GM21529 (cell line): ENCODE data around the gene MSANTD1.

Source experiments
- ATAC-seq: cut with Tn5 transposase; IDR thresholded peaks from one replicate; pipeline ENCODE4 v1.9.1; 2021; ENCODE audit not compliant: unreplicated experiment

The MSANTD1 gene

DNA sequence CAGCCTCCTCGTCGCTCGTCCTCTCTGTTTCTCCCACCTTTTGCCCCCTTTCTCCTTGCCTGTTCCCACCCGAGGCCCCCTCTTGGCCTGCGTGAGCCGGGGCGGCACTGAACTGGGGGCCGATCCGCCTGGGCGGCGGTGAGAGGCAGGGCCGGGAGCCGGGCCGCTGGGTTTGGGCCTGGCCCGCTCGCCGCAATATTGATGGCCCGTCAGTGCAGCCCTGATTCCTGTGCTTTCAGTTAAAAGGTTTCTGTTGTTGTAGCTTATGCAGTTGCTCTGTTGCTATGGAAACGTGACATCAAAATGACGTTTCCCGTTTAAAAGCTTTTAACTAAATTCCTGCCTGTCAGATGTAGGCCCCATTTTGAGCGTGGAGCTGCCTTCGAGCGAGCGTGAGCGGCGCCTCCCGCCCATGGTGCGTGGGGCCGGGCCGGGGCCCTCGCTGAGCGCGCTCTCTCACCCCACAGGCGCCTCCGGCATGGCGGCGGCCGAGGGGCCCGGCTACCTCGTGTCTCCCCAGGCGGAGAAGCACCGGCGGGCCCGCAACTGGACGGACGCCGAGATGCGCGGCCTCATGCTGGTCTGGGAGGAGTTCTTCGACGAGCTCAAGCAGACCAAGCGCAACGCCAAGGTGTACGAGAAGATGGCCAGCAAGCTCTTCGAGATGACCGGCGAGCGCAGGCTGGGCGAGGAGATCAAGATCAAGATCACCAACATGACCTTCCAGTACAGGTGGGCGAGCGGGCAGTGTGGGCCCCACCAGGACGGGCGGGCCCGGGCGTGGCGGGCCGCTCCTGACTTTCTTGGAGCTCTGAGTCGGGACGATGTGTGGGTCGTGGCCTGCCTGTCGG lies at the start of gene MSANTD1:
Gene MSANTD1 (plus strand): TSS at position 349 of the 851 bp plus-strand sequence. CDS start 64 bp downstream, at position 413.
- no peak for ATAC-seq

DNA sequence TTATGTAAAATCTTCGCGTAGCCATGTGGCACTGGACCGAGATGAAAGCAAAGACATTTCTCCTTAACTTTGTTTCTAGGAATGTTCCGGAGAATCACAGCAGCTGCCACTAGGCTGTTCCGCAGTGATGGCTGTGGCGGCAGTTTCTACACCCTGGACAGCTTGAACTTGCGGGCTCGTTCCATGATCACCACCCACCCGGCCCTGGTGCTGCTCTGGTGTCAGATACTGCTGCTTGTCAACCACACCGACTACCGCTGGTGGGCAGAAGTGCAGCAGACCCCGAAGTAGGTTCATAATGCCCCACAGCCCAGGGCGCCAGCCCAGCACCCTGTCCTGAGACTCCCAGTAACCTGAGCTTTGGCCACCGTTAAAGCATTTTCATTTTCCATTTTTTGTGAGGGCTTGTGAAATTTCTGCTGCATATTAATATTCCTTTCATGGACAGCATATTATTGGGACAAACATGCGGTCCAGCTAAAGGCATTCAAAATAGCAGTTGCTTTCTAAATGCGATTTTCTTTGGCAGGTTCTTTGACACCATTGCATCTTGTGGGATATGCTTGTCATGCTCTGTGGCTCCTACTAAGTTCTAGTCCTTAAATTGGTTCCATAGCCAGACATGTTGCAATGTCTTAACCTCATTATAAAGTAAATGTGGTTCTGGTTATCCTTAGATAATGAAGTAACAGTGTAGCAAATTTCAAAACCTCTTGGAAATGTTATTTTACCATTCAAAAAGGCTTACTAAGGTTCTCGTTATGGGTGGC lies 49.1 kb upstream of the MSANTD1 start:
- ATAC-seq = no peak

DNA sequence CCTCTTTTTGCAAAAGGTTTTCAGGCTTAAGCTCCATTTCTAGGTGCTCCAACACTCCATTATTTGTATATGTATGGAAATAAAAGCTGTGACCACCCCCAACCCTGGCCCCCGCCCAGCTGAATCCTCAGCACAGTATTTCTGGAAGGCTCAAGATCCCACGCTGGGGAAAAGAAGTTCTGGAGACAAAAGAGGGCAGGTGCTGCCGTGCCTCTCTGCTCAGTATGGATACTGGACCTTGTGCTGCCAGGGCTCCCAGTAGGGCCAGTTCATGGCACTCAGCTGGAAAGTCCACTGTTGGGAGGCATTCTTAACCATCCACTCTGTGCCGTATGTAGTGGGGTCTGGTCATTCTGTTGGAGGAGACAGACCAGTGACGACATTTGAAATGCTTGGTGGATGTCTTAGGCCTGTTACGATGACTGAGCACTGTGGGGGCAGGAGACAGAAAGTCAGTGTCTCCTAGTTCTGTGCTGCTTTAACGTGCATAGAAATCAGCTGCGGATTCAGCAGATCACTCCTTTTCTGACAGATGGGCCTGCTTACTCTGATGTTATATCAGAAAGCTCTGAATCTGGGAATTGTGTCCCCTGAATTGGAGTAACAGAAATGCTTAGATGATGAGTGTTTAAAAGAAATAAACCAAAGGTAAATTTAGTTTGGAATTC lies 48.4 kb upstream of the MSANTD1 start:
- ATAC-seq = no peak

- ATAC-seq = peak; percentile 62
Observed at GRCh38 chr4:3201718-3202702, 46.9 kb upstream of the MSANTD1 start.

GRCh38 chr4:3202836-3203820 lies 45.8 kb upstream of the MSANTD1 start:
- ATAC-seq = peak; percentile 26

GRCh38 chr4:3203971-3204431 lies 45.0 kb upstream of the MSANTD1 start:
- ATAC-seq = no peak

DNA sequence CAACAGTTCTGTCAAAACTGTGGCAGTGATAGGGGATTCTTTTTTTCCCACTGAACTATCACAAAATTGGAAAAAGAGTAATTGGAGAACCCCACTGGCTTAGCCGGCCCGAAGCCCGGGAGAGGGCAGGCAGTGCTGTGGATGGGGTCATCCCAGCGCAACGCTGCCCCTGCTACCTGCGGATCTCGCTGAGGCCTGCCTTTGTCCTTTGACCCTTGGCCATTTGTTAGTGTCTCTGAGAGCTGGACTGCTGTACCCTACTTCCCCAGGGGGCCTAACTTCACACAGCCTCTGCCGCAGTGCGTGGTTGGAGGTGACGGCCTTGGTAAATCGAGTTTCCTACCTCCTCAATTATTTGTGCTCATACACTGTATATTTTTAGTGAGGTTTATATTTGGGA lies 43.0 kb upstream of the MSANTD1 start:
- ATAC-seq = no peak

DNA sequence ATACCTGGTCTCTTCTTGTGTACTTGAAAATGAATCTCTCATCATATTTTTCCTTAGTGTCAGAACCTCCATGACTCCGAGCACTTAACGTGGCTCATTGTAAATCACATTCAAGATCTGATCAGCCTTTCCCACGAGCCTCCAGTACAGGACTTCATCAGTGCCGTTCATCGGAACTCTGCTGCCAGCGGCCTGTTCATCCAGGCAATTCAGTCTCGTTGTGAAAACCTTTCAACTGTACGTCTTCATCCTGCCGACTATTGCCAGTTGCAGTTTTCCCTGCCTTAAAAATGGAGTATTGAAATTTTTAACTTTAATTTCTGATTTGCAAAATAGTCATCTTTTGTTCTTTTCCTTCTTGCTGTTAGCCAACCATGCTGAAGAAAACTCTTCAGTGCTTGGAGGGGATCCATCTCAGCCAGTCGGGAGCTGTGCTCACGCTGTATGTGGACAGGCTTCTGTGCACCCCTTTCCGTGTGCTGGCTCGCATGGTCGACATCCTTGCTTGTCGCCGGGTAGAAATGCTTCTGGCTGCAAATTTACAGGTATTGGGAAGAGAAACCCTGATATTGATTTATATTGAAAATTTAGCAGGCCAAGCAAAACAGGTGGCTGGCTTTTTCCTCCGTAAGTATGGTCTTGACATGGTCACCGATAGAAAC lies 42.4 kb upstream of the MSANTD1 start:
- no peak for ATAC-seq

DNA sequence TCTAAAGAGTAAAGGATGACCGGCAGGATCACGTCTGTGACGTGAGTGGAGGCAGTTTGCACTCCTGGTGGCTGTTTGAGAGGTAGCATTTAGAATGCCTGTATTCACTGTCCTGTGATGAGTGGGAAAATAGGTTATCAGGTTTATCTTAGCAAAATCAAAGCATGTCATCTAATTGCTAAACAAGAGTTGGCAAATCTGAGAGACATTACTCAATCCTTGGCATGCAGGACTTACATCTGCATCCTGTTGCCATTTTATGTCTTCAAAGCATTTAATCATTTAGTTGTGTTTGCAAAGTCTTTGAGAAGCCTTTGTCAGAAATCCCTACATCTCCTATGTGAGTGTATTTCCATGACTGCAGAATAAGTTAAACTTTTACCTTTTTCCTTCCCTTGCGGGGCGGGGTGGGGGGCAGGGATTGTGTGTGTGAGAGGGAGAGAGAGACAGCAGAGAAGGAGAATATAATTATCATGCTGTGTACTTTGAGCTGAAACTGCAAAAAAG lies 41.4 kb upstream of the MSANTD1 start:
- ATAC-seq = no peak

DNA sequence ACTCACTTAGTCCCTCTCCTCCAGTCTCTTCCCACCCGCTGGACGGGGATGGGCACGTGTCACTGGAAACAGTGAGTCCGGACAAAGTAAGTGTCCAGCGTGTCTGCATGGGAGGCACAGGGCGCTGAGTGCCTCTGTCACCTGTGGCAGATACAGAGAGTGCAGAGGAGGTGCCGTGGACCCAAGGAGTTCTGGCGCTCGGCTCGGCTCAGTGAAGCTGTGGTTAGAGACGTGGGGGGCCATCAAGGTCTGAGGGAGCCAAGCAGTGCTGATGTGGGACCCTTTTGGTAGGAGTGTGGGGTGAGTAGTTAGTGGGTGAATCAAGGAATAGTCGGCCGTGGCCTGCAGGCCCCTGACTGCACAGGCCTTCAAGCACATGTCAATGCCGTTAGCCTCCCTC lies 40.1 kb upstream of the MSANTD1 start:
- ATAC-seq = no peak

GRCh38 chr4:3209551-3210325 lies 39.2 kb upstream of the MSANTD1 start:
- no peak for ATAC-seq

- ATAC-seq = no peak
Observed at GRCh38 chr4:3210467-3210866, 38.5 kb upstream of the MSANTD1 start.

GRCh38 chr4:3211866-3212265 lies 37.1 kb upstream of the MSANTD1 start:
- no peak for ATAC-seq

GRCh38 chr4:3212391-3213105 lies 36.4 kb upstream of the MSANTD1 start:
- no peak for ATAC-seq

- ATAC-seq = no peak
Observed at GRCh38 chr4:3213106-3213425, 35.9 kb upstream of the MSANTD1 start.

DNA sequence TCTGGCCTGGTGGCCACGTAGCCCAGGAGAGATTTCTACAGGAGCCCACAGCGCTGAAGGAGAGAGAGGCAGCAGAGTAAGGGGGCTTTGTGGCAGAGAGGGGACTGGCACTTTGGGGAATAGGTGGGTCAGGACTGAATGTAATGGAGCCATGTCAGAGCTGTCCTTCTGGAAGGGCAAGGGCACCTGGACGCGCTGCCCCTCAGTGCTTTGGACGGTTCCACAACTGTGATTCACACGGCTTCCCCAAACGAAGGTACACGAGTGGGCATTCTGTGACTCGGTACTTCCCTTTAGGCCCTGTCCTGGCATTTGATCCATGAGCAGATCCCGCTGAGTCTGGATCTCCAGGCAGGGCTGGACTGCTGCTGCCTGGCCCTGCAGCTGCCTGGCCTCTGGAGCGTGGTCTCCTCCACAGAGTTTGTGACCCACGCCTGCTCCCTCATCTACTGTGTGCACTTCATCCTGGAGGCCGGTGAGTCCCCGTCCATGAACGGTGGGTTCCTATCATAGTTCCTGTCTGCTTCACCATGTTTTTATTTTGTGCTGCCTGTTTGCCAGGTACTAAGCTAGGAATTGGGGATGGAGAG lies 35.2 kb upstream of the MSANTD1 start:
- ATAC-seq = no peak

GRCh38 chr4:3215256-3215655 lies 33.7 kb upstream of the MSANTD1 start:
- no peak for ATAC-seq
